NCI-H2029 (cell line): ENCODE measurements around the gene FAM216B.
"Not testable (repeated sequence)": the region's sequence is repeated elsewhere in the genome, so short reads cannot be mapped to it uniquely, and the experiment has no call there.

Experiments
- DNase-seq: peaks from one replicate; lab custom pipeline; 2025; lab: John Stamatoyannopoulos, UW

FAM216B gene

DNA sequence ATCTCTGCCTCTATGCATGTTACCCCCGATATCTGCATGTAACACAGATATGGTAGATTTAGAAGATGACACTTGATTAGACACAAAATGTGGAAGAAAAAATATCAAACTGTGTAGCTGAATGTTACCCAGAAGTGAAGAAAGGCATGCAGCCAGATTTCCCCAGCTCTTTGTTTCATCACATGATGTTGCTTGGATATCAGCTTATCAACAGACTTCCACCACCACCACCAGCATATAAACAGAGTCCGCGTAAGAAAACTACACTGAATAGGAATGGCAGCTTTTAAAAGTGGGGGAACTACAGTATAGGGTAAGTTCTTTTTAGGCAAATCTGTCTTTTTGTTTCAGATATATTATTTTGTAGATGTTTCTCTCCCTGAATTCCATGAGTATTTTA is at the start of gene FAM216B:
Gene FAM216B, plus strand, starts transcription at position 233 of the 400 bp plus-strand sequence. CDS start 2,484 bp downstream, outside the sequence.
- DNase-seq: no peak

- DNase-seq: no peak
Measured at GRCh38 chr13:42732073-42732472, 49.3 kb upstream of the FAM216B start.

DNA sequence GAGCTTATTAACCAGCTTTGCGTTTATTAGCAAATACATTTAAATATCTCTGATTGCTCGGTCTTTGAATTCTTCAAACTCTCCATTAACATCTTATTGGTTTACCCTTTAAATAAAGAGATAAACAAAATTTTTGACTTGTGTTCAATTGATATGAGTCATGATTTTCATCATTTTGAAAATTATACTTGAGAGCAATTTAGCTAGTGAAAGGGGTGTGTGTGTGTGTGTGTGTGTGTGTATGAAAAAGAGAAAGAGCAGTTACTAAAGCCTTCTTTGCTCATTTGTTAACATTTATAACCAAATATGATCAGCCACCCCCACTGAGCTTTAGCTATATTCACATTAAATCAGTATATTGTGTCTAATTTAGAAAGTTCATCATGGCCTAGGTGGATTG is 48.3 kb upstream of the FAM216B start:
- no peak for DNase-seq

DNA sequence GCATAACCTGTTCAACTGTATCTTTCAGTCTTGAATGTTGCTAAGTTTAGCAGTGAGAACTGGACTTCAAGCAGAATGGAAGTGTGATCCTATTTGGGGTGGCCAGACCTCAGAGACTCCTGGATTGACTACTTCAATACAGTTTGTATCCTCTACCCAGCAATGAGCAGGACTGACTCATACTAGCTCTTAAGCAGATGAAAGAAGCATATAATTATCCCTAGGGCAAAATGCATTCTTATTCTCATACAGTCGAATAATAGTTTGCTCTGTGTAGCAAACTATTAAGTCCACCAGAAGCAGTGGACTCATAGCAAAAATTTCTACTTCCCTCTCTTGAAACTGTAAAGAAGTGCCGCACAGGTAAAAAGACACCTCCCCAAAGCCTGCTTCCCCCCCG is 46.4 kb upstream of the FAM216B start:
- DNase-seq: no peak

GRCh38 chr13:42740753-42741152 is 40.6 kb upstream of the FAM216B start:
- no peak for DNase-seq

DNA sequence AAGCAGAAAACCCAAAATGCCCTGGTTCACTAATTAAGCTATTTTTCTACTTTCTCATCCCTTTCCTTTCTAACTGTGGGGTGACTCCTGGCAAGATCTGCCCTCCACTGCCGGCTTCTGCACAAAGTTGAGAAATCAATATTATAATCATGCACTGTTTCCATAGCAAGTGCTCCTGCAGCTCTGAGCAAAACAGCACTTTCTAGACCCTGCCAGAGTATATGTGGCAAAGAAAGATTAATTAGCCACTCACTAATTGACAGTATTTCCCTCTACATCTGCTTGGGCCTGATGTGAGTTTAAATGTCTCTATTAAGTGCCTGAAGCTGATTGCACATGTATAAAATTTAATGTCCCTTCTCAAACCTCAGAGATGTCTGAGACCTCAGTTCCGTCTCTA is 39.5 kb upstream of the FAM216B start:
- no peak for DNase-seq

- no peak for DNase-seq
Measured at GRCh38 chr13:42745655-42746054, 35.7 kb upstream of the FAM216B start.

- DNase-seq: no peak
Measured at GRCh38 chr13:42746866-42747265, 34.5 kb upstream of the FAM216B start.

- no peak for DNase-seq
Measured at GRCh38 chr13:42747399-42747873, 33.9 kb upstream of the FAM216B start.

GRCh38 chr13:42750794-42751193 is 30.6 kb upstream of the FAM216B start:
- DNase-seq: no peak

DNA sequence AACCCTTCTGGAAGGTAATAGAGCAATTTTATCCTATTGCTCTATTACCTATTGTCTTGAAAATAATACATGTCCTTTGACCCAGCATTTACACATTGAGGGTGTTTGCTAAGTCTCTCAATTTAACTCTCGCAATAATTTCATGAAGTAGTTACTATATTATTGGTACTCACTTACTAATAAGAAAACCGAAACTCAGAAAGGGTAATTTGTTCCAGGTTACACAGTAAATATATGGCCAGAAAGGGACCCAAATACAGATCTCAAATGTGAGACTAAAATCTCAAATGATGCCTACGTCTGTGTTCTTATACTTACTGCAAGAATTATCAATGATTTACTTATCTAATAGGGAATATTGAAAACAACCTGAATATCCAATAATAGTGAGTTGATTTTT is 29.7 kb upstream of the FAM216B start:
- no peak for DNase-seq

DNA sequence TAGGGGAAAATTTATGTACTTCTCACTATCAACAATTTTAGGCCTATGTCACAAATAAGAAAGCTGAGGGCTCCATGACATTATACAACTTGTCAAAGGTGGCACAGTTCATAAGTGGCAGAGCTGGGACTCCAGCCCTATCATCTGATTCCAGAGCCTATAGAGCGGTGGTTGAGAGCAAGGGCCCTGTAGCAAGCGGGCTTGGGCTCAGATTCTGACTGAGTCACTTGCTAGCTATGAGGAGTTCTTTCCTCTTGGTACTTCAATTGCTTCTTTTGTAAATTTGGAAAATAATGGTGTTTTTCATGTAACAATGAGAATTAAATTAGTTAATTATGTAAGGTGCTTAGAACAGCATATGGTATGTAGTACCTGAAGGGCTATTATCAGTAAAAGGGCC is 28.7 kb upstream of the FAM216B start:
- no peak for DNase-seq

DNA sequence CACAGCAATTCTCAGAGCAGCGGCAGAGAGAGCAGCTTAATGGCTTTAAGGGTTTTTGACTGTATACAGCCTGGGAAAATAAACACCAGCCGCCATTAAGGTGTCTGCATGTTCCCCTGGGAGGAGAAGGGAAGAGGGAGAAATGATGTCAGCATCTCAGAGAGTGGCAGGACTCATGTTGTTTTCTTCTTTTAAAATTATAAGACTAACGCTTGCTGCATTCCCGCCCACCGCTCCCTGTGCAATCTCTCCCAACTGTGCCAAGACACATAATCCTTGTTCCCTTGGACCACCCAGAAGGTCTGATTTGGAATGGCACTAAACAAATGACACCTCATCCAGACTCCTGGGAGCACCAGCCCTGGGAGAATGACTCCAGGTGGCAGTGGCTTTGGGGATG is 27.7 kb upstream of the FAM216B start:
- no peak for DNase-seq

DNA sequence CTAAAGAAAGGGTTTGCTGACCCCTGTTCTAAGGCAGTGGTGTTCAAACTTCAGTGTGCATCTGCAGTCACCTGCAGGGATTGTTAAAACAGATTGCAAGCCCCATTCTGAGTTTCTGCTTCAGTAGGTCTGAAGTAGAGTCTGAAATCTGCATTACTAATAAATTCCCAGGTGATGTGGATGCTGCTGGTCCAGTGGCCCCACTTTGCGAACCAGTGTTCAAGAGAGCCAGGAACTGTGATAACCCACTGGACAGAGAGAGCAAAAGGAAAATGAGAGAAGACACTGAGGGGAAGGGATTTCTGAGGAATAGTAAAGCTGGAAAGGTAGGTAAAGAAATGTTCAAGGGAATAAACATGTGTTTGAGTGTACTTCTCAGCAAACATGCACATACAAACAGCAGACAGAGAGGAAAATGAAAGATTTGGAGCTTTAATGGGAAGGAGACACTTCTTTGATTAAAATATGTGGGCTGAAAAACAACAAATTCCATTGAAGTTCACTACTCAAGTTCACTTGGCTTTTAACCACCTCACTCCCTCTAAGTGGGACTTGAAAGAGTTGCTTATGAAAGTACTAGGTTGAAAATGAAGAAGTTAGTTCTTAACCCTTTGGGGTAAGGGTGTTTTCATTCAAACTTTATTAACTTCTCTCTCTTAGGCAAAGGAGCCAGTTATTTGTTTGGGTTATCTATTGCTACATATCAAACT is 26.4 kb upstream of the FAM216B start:
- DNase-seq: no peak

GRCh38 chr13:42757678-42758420 is 23.5 kb upstream of the FAM216B start:
- DNase-seq: no peak

- no peak for DNase-seq
Measured at GRCh38 chr13:42758515-42758914, 22.9 kb upstream of the FAM216B start.

DNA sequence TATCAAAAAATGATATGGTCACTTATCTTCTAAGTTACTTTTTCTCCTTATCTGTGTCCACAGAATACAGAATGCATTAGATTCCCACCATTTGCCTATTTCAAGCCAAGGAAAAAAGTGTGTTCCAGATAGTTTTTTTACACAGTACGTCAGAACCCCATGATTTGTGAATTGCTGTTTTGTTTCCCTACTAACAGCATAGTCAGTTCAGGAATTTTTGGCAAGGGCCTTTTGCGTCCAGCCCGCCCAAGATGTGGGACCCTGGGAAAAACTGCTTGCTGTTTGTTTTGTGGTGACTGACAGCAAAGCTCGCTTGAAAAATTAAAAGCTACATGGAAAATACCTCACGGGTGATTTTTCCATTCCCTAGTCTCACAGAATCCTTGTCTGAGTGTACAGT is 20.4 kb upstream of the FAM216B start:
- DNase-seq: no peak

DNA sequence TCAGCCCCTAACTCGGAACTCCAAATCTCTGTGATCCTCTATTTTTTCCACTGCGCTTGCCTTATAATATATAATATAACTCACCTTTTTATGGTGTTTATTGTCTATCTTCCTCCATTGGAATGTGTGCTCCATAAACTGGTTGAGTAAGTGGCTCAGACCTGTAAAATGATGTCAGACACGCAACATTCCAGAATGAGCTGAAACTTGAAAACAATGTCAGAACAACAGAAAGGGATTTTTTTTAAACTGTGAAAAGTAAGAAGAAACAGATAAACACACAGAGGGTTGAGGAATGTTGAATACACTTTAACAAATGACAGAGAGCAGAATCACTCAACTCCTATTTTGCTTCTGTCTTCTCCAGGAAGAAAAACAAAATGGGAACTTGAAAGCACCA is 19.1 kb upstream of the FAM216B start:
- no peak for DNase-seq

GRCh38 chr13:42762917-42763316 is 18.5 kb upstream of the FAM216B start:
- no peak for DNase-seq

DNA sequence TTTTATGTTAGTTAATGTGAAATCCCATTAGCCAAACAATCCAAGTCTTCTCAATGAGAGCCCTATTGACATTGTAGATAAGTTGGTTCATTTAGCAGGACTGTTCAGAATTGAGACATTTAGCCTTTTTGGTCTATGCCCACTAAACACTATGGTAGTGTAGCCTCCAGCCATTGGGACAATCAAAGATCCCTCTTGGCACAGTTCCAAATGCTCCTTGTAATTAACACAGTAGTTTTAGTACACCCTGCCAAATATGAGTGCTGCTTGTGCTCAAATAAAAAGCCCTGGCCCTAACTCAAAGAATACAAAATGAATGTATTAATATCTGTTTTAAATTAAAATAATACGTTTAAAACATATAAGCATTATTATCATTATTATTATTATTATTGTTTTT is 15.4 kb upstream of the FAM216B start:
- no peak for DNase-seq

DNA sequence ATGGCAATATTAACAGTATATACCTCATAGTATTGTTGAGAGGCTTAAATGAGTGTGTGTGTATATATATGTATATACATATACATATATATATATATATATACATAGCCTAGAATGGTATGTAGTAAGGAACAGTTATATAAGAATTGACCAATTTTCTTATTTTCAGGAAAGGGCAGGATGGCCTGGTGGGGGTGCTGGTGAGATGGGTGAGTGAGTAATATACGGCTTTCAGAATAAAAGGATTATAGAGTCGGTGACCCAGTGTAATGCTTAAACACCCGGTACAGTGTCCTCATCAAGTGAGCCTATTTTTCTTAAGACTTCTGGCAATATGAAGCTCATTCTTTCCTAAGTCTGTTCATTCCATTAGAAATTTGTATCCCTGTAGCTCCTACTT is 11.7 kb upstream of the FAM216B start:
- DNase-seq: no peak

DNA sequence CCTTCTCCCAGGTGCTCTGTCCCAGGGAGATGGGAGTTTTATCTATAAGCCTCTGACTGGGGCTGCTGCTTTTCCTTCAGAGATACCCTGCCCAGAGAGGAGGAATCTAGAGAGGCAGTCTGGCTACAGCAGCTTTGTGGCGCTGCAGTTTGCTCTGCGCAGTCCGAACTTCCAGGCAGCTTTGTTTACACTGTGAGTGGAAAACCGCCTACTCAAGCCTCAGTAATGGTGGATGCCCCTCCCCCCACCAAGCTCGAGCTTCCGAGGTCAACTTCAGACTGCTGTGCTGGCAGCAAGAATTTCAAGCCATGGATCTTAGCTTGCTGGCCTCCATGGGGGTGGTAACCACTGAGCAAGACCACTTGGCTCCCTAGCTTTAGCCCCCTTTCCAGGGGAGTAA is 4.8 kb upstream of the FAM216B start:
- not testable (repeated sequence) for DNase-seq

- DNase-seq: no peak
Measured at GRCh38 chr13:42777467-42777866, 3.9 kb upstream of the FAM216B start.

DNA sequence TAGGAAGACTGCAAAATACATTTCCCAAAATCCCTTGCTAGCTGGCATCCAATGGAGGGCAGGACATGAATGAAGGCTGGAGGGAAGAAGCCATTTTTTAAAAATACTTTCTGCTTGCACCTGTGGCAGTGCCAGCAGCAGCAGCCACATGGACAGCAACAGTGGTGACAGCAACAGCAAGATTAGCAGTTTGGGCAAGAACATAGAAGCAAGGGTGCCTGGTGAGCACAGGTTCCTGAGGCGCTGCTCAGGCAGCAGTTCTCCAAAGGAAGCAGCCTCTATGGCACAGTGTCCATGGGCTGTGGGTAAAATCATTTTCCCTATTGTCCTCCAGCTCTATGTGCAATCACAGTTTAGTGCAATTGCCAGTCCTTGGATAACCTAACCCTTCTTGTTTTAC is 1.3 kb upstream of the FAM216B start:
- DNase-seq: no peak
